Kidney (tissue), 14 donors: ENCODE data around the gene EIF2D. TPM values are rescaled to one million over a fixed set of nuclear protein-coding genes. Genes with fewer than 3 reads are reported as not detected.

Experiments
- DNase-seq, 5 donors: peaks; one replicate each; pipeline ENCODE4 v3.0.0-alpha.2; 2013 to 2020
- FAIRE-seq: peaks from 2 replicates; lab custom pipeline; 2012; peaks lifted over from hg19 to GRCh38; lab: Jason Lieb, UNC
- H3K27ac ChIP-seq, 2 donors: one replicate each; pipeline ENCODE4 v1.7.0; 2013; ENCODE audit warnings: low read depth in 2 of 2, low read length in 2 of 2, inconsistent platforms in 1 of 2
- H3K27me3 ChIP-seq: one replicate; pipeline ENCODE4 v1.7.1; 2013; ENCODE audit warnings: low read length, inconsistent platforms; ENCODE audit not compliant: control insufficient read depth, insufficient read depth
- H3K36me3 ChIP-seq, 3 donors: one replicate each; pipeline versions ENCODE4 v1.7.0 to v1.7.1; 2013; ENCODE audit warnings: low read length in 3 of 3, control low read depth in 1 of 3, inconsistent platforms in 1 of 3; ENCODE audit not compliant: insufficient read depth in 3 of 3, control insufficient read depth in 2 of 3
- H3K4me1 ChIP-seq, 3 donors: one replicate each; pipeline versions ENCODE4 v1.7.0 to v1.7.1; 2013; ENCODE audit warnings: low read length in 3 of 3, inconsistent platforms in 1 of 3, low read depth in 1 of 3; ENCODE audit not compliant: control insufficient read depth in 2 of 3, insufficient read depth in 2 of 3
- H3K4me3 ChIP-seq, 3 donors: one replicate each; pipeline versions ENCODE4 v1.7.0 to v1.8.1; 2013; ENCODE audit warnings: low read length in 3 of 3, control low read depth in 1 of 3, inconsistent platforms in 1 of 3
- H3K9ac ChIP-seq, 3 donors: one replicate each; pipeline versions ENCODE4 v1.7.0 to v1.7.1; 2013; ENCODE audit warnings: low read length in 3 of 3, control low read depth in 1 of 3, inconsistent platforms in 1 of 3
- H3K9me3 ChIP-seq, 3 donors: one replicate each; pipeline versions ENCODE4 v1.7.0 to v1.7.1; 2013; ENCODE audit warnings: low read length in 3 of 3, control low read depth in 1 of 3, inconsistent platforms in 1 of 3; ENCODE audit not compliant: control insufficient read depth in 2 of 3, insufficient read depth in 1 of 3
- intact Hi-C: fragments of 100-400 bp; cut with DNase I; formaldehyde crosslinking; loops from one replicate; pipeline ENCODE4 v1.11.1; 2022
- polyA plus RNA-seq: library from polyadenylated mRNA; stranded (reverse); fragments of 350-450 nt; fragmentation: Illumina TruSeq; extraction: RNeasy Lipid Tissue Mini Kit (QIAGEN cat#74804); gene quantifications from one replicate; pipeline ENCODE4 v1.2.3, GENCODE V29; 2014; ENCODE audit warnings: low read depth, low replicate concordance; ENCODE audit not compliant: insufficient read depth
- total RNA-seq: library from RNA; stranded (reverse); fragmentation: NEBNext Ultra II Directional; extraction: Animal tissue kit (Norgen Biotek cat#: 25700); gene quantifications from one replicate; pipeline ENCODE4 v1.2.1, GENCODE V29; 2021
- TF ChIP-seq, protein P1 (sequence below): IDR thresholded peaks from 3 replicates; pipeline ENCODE4 v1.5.1; 2012; ENCODE audit warnings: mild to moderate bottlenecking, moderate library complexity, borderline replicate concordance; ENCODE audit not compliant: insufficient read depth; ENCODE audit errors: extremely low read depth
- donor health status: control.
- donor health status: control.
- donor health status: control.
- donor health status: control.
- donor health status: control.
- donor health status: DM: yes; HTN: yes; CAD: no.
- donor health status: Normal renal cell carcinoma (clear cell type).

Gene EIF2D
- total and polyA plus RNA-seq, 2 donors from 2014 or later, result 44.5 to 45.1 TPM

DNA sequence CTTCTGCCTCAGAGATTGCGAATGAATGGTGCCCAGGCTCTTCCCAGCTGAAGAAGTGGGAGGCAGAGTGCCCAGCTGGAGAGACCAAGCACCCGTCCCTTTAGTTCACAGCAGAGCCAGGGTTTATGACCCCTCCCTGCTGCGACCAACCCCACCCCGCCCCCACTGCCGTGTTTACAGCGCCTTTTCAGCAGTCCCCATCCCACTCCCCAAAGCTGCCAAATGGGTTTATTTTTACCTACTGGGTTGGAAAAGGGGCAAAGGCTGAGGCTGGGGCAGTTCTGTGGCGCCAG lies 46.7 kb upstream of the EIF2D start:
- Histone ChIP-seq H3K4me1 (peaks cover 0 to 10% (median 10%) of the 10 kb centered on the region in 3 donors), H3K36me3 (no peaks in the 10 kb centered on the region), H3K9me3 (no peaks in the 10 kb centered on the region), H3K4me3 (peak overlapping the region in 2 of 3 donors; percentile 14), H3K27ac (peak overlapping the region in 1 of 2 donors; percentile 36), H3K27me3 (no peaks in the 10 kb centered on the region), H3K9ac (no peak overlapping the region)
- DNase-seq (no peak), FAIRE-seq (no peak)
- intact Hi-C loops, result no loop called here
- TF ChIP-seq, protein P1, sequence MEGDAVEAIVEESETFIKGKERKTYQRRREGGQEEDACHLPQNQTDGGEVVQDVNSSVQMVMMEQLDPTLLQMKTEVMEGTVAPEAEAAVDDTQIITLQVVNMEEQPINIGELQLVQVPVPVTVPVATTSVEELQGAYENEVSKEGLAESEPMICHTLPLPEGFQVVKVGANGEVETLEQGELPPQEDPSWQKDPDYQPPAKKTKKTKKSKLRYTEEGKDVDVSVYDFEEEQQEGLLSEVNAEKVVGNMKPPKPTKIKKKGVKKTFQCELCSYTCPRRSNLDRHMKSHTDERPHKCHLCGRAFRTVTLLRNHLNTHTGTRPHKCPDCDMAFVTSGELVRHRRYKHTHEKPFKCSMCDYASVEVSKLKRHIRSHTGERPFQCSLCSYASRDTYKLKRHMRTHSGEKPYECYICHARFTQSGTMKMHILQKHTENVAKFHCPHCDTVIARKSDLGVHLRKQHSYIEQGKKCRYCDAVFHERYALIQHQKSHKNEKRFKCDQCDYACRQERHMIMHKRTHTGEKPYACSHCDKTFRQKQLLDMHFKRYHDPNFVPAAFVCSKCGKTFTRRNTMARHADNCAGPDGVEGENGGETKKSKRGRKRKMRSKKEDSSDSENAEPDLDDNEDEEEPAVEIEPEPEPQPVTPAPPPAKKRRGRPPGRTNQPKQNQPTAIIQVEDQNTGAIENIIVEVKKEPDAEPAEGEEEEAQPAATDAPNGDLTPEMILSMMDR, result no peak

DNA sequence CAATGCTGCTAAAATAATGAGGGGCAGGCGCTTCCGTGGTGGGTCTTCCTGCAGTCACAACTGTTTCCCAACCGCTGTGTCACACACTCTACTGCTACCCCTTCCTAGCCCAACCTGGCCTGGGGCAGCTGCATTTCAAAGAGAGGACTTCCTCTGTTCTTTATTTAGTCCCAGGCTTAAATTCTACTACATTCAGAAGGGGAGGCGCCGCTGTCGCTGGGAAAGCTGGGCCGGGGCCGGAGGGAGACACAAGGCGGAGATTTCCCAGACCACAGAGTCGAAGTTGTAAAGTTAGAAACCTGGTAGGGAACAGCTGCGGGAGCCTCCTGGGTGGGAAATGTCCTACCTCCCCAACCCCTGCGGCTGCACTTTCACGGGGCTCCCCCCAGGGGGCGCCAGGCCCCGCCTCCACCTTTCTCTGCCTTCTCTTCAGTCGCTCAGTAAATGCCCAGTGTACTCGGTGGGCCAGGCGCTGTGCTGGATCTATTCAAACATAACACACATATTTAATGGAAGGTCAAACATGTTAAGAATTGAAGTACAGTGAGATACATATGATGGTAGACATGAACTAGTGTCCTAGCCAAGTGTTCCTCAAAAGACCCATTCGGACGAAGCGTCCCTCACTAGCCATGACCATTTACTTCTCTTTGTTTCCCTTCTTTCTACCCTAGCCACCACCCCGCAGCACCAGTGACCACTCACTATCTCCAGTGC lies 46.2 kb upstream of the EIF2D start:
- no peaks in the 10 kb centered on the region for H3K36me3 ChIP-seq
- H3K4me1 ChIP-seq, result peaks cover 0 to 9% (median 6%) of the 10 kb centered on the region in 3 donors
- H3K9ac ChIP-seq, result no peak overlapping the region
- intact Hi-C loops, result no loop called here
- TF ChIP-seq, protein P1, result peak; percentile 41
- no peak for FAIRE-seq
- H3K9me3 ChIP-seq, result no peaks in the 10 kb centered on the region
- DNase-seq, result peak in 3 of 5 donors; percentile 41 to 66 (median 56)
- peak overlapping the region in 1 of 2 donors; percentile 36 for H3K27ac ChIP-seq
- peak overlapping the region in 2 of 3 donors; percentile 14 for H3K4me3 ChIP-seq
- H3K27me3 ChIP-seq, result no peaks in the 10 kb centered on the region

DNA sequence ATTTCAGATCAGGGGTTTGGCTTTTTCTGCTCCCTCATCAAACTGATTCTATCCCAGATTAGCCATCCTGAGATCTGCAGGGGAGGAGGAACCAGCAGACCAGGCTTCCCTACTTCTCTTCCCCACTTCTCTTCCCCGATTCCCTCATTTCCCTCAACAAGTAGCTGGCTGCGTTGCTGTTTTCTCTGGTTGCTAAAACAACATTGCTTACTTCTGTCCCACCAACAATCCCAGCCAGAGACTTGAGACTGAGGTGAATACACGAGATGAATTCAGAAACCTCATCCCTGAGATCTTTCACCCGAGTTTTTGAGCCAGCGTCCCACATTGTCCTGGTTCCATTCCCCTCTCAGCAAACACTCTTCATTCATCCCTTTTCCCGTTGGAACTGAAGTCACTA lies 45.5 kb upstream of the EIF2D start:
- Histone ChIP-seq H3K27me3 (no peaks in the 10 kb centered on the region), H3K9me3 (no peaks in the 10 kb centered on the region), H3K4me1 (peaks cover 0 to 9% (median 6%) of the 10 kb centered on the region in 3 donors), H3K9ac (no peak overlapping the region), H3K36me3 (no peaks in the 10 kb centered on the region), H3K27ac (no peak overlapping the region), H3K4me3 (no peak overlapping the region)
- FAIRE-seq (no peak), DNase-seq (peak in 1 of 5 donors; percentile 18)
- intact Hi-C loops, result no loop called here
- TF ChIP-seq, protein P1, result no peak
